Measurements from ENCODE around the gene FHIT.

- TF ChIP-seq GATA3 (IDR thresholded peaks at IDR 0.05; ENCODE audit: low read depth, low read length), result no peak
- no peak for TF ChIP-seq GATA2 (IDR thresholded peaks at IDR 0.05; ENCODE audit: low read depth, low read length)
Measured at GRCh38 chr3:60269829-60270266, 981.4 kb downstream of the FHIT start.

Measured in SH-SY5Y (cell line).